ENCODE measurements around the gene CRACDL. TPM values are rescaled to one million over a fixed set of nuclear protein-coding genes. Genes with fewer than 3 reads are reported as not detected.

CRACDL gene
- total RNA-seq, 5 donors from 2014 or later (not counting 1 experiment from before 2014, with no cell fraction given): 0.23 to 2.0 (median 1.7) TPM

GRCh38 chr2:98921062-98921461 lies 15.0 kb downstream of the CRACDL start:
- Histone ChIP-seq H3K27me3 (replicated peaks in 1 of 2; ENCODE audit: control insufficient read depth in 2 of 2, extremely low read depth in 1 of 2, insufficient read depth in 2 of 2, low read length in 1 of 2) (peaks cover 0 to 40% of the 10 kb centered on the region in 2 experiments), H3K9me3 (no peaks in the 10 kb centered on the region), H3K4me1 (ENCODE audit: control insufficient read depth in 1 of 2, extremely low read depth in 1 of 2, insufficient read depth in 2 of 2, low read length in 2 of 2) (no peaks in the 10 kb centered on the region), H3K27ac (ENCODE audit: low read length) (no peak overlapping the region), H3K36me3 (ENCODE audit: control insufficient read depth in 2 of 2, extremely low read depth in 1 of 2, insufficient read depth in 1 of 2, low read length in 1 of 2) (no peaks in the 10 kb centered on the region), H3K4me3 (ENCODE audit: control insufficient read depth in 1 of 2, extremely low read depth in 1 of 2, low read length in 1 of 2) (no peak overlapping the region)
- WGBS (ENCODE audit: insufficient coverage): 77% methylated on average over 9 of the region's 9 CpGs
- CTCF ChIA-PET: no interaction called here
- DNase-seq (no peak), ATAC-seq (replicated peaks in 1 of 4) (no peak)
- Mint-ChIP-seq H3K36me3 (no peaks in the 10 kb centered on the region), H3K4me3 (no peak overlapping the region), H3K27ac (no peak overlapping the region), H3K9me3 (no peaks in the 10 kb centered on the region), H3K27me3 (peaks cover 20 to 25% of the 10 kb centered on the region in 2 donors), H3K4me1 (no peaks in the 10 kb centered on the region)
- POLR2A ChIA-PET: no interaction called here

GRCh38 chr2:98917031-98917471 lies 19.0 kb downstream of the CRACDL start:
- POLR2A ChIA-PET: no interaction called here
- Mint-ChIP-seq H3K36me3 (no peaks in the 10 kb centered on the region), H3K9me3 (no peaks in the 10 kb centered on the region), H3K27ac (no peak overlapping the region), H3K4me3 (no peak overlapping the region), H3K27me3 (peaks cover 32 to 33% of the 10 kb centered on the region in 2 donors), H3K4me1 (peaks cover 2 to 13% (median 8%) of the 10 kb centered on the region in 3 donors)
- H3K27me3 ChIP-seq (replicated peaks in 1 of 2; ENCODE audit: control insufficient read depth in 2 of 2, extremely low read depth in 1 of 2, insufficient read depth in 2 of 2, low read length in 1 of 2): peaks cover 0 to 56% of the 10 kb centered on the region in 2 experiments
- WGBS (ENCODE audit: insufficient coverage): 58% methylated on average over 2 of the region's 4 CpGs
- H3K9me3 ChIP-seq: no peaks in the 10 kb centered on the region
- peaks cover 2 to 20% of the 10 kb centered on the region in 2 experiments for H3K4me1 ChIP-seq (ENCODE audit: control insufficient read depth in 1 of 2, extremely low read depth in 1 of 2, insufficient read depth in 2 of 2, low read length in 2 of 2)
- DNase-seq (no peak), ATAC-seq (replicated peaks in 1 of 4) (no peak)
- no peaks in the 10 kb centered on the region for H3K36me3 ChIP-seq (ENCODE audit: control insufficient read depth in 2 of 2, extremely low read depth in 1 of 2, insufficient read depth in 1 of 2, low read length in 1 of 2)
- CTCF ChIA-PET: no interaction called here
- no peak overlapping the region for H3K4me3 ChIP-seq (ENCODE audit: control insufficient read depth in 1 of 2, extremely low read depth in 1 of 2, low read length in 1 of 2)
- H3K27ac ChIP-seq (ENCODE audit: low read length): no peak overlapping the region

- no peaks in the 10 kb centered on the region for H3K36me3 Mint-ChIP-seq
- Histone ChIP-seq H3K27ac (ENCODE audit: low read length) (no peak overlapping the region), H3K4me1 (ENCODE audit: control insufficient read depth in 1 of 2, extremely low read depth in 1 of 2, insufficient read depth in 2 of 2, low read length in 2 of 2) (peaks cover 2 to 32% of the 10 kb centered on the region in 2 experiments), H3K36me3 (ENCODE audit: control insufficient read depth in 2 of 2, extremely low read depth in 1 of 2, insufficient read depth in 1 of 2, low read length in 1 of 2) (no peaks in the 10 kb centered on the region), H3K4me3 (ENCODE audit: control insufficient read depth in 1 of 2, extremely low read depth in 1 of 2, low read length in 1 of 2) (no peak overlapping the region), H3K27me3 (replicated peaks in 1 of 2; ENCODE audit: control insufficient read depth in 2 of 2, extremely low read depth in 1 of 2, insufficient read depth in 2 of 2, low read length in 1 of 2) (peaks cover 0 to 57% of the 10 kb centered on the region in 2 experiments), H3K9me3 (no peaks in the 10 kb centered on the region)
- DNase-seq: no peak
- ChIA-PET CTCF (interaction anchor here in 1 of 2 donors (0.6 kb wide), 2 partner anchors 12 to 27 kb away, joined by 3 to 6 read pairs; no protein-coding TSS in a partner anchor), POLR2A (no interaction called here)
- H3K27me3 Mint-ChIP-seq: peaks cover 29 to 30% of the 10 kb centered on the region in 2 donors
- 87% methylated on average over 3 of the region's 9 CpGs for WGBS (ENCODE audit: insufficient coverage)
- H3K9me3 Mint-ChIP-seq: no peaks in the 10 kb centered on the region
- H3K4me1 Mint-ChIP-seq: peaks cover 8 to 23% (median 12%) of the 10 kb centered on the region in 3 donors
- no peak overlapping the region for H3K27ac Mint-ChIP-seq
- no peak overlapping the region for H3K4me3 Mint-ChIP-seq
- ATAC-seq (replicated peaks in 1 of 4): no peak
These were observed 20.2 kb downstream of the CRACDL start for GRCh38 chr2:98915751-98916358.

- Mint-ChIP-seq H3K36me3 (no peaks in the 10 kb centered on the region), H3K4me3 (no peak overlapping the region), H3K27me3 (peaks cover 22 to 24% of the 10 kb centered on the region in 2 donors), H3K4me1 (peaks cover 8 to 26% (median 14%) of the 10 kb centered on the region in 3 donors), H3K27ac (no peak overlapping the region), H3K9me3 (no peaks in the 10 kb centered on the region)
- no peak overlapping the region for H3K4me3 ChIP-seq (ENCODE audit: control insufficient read depth in 1 of 2, extremely low read depth in 1 of 2, low read length in 1 of 2)
- CTCF ChIA-PET: no interaction called here
- 70% methylated on average over 8 of the region's 10 CpGs for WGBS (ENCODE audit: insufficient coverage)
- DNase-seq (no peak), ATAC-seq (replicated peaks in 1 of 4) (no peak)
- peaks cover 2 to 38% of the 10 kb centered on the region in 2 experiments for H3K4me1 ChIP-seq (ENCODE audit: control insufficient read depth in 1 of 2, extremely low read depth in 1 of 2, insufficient read depth in 2 of 2, low read length in 2 of 2)
- H3K36me3 ChIP-seq (ENCODE audit: control insufficient read depth in 2 of 2, extremely low read depth in 1 of 2, insufficient read depth in 1 of 2, low read length in 1 of 2): no peaks in the 10 kb centered on the region
- POLR2A ChIA-PET: no interaction called here
- no peaks in the 10 kb centered on the region for H3K9me3 ChIP-seq
- no peak overlapping the region for H3K27ac ChIP-seq (ENCODE audit: low read length)
- H3K27me3 ChIP-seq (replicated peaks in 1 of 2; ENCODE audit: control insufficient read depth in 2 of 2, extremely low read depth in 1 of 2, insufficient read depth in 2 of 2, low read length in 1 of 2): peaks cover 0 to 56% of the 10 kb centered on the region in 2 experiments
These were observed 21.1 kb downstream of the CRACDL start for GRCh38 chr2:98914713-98915580.

GRCh38 chr2:98913916-98914712 lies 21.9 kb downstream of the CRACDL start:
- Histone ChIP-seq H3K4me3 (ENCODE audit: control insufficient read depth in 1 of 2, extremely low read depth in 1 of 2, low read length in 1 of 2) (no peak overlapping the region), H3K27ac (ENCODE audit: low read length) (no peak overlapping the region), H3K36me3 (ENCODE audit: control insufficient read depth in 2 of 2, extremely low read depth in 1 of 2, insufficient read depth in 1 of 2, low read length in 1 of 2) (no peaks in the 10 kb centered on the region), H3K27me3 (replicated peaks in 1 of 2; ENCODE audit: control insufficient read depth in 2 of 2, extremely low read depth in 1 of 2, insufficient read depth in 2 of 2, low read length in 1 of 2) (peaks cover 0 to 58% of the 10 kb centered on the region in 2 experiments), H3K4me1 (ENCODE audit: control insufficient read depth in 1 of 2, extremely low read depth in 1 of 2, insufficient read depth in 2 of 2, low read length in 2 of 2) (peaks cover 6 to 46% of the 10 kb centered on the region in 2 experiments), H3K9me3 (no peaks in the 10 kb centered on the region)
- POLR2A ChIA-PET: interaction anchor here in 1 of 2 donors (0.5 kb wide), 1 partner anchor 25 kb away, joined by 6 read pairs; no protein-coding TSS in a partner anchor
- H3K9me3 Mint-ChIP-seq: no peaks in the 10 kb centered on the region
- CTCF ChIA-PET: no interaction called here
- ATAC-seq (replicated peaks in 1 of 4) (no peak), DNase-seq (no peak)
- peaks cover 15 to 34% (median 22%) of the 10 kb centered on the region in 3 donors for H3K4me1 Mint-ChIP-seq
- no peaks in the 10 kb centered on the region for H3K36me3 Mint-ChIP-seq
- H3K27me3 Mint-ChIP-seq: peaks cover 22 to 30% of the 10 kb centered on the region in 2 donors
- 91% methylated on average over 7 of the region's 12 CpGs for WGBS (ENCODE audit: insufficient coverage)
- H3K4me3 Mint-ChIP-seq: no peak overlapping the region
- H3K27ac Mint-ChIP-seq: no peak overlapping the region

Data from T-cell (primary cell).